ENCODE data around the gene CUTA. TPM values are rescaled to one million over a fixed set of nuclear protein-coding genes. Genes with fewer than 3 reads are reported as not detected.
"Not testable (repeated sequence)": the region's sequence is repeated elsewhere in the genome, so short reads cannot be mapped to it uniquely, and the experiment has no call there.

Gene CUTA
- total RNA-seq, 4 donors from 2014 or later = 109 to 136 (median 123) TPM

GRCh38 chr6:33390173-33390572 is 27.7 kb downstream of the CUTA start:
- Histone ChIP-seq H3K36me3 (no peaks in the 10 kb centered on the region), H3K4me1 (peaks cover 8 to 15% (median 14%) of the 10 kb centered on the region in 4 donors), H3K27ac (replicated peaks in 1 of 4) (peak overlapping the region in 3 of 4 donors; percentile 87 to 90 (median 90)), H3K9me3 (no peaks in the 10 kb centered on the region), H3K27me3 (no peaks in the 10 kb centered on the region), H3K4me3 (no peak overlapping the region)
- intact Hi-C loops (cut with DNase I) = loop anchor here (5.0 to 10.0 kb wide), 3 partner anchors 37 to 185 kb away; partner anchors contain the start of gene ZBTB9
- 90% methylated on average over 2 of the region's 2 CpGs for WGBS
- TF ChIP-seq EP300 (IDR thresholded peaks at IDR 0.05) (no peak), POLR2AphosphoS5 (IDR thresholded peaks at IDR 0.05) (no peak), POLR2A (IDR thresholded peaks at IDR 0.05; ENCODE audit: low read depth) (no peak), CTCF (IDR thresholded peaks at IDR 0.05) (no peak)
- no peak for DNase-seq (ENCODE audit: extremely low spot score)

GRCh38 chr6:33384581-33385020 is 33.3 kb downstream of the CUTA start:
- intact Hi-C loops (cut with DNase I) = no loop called here
- H3K4me1 ChIP-seq = no peaks in the 10 kb centered on the region
- 41% methylated on average over 4 of the region's 4 CpGs for WGBS
- TF ChIP-seq CTCF (IDR thresholded peaks at IDR 0.05) = peak in 2 of 3 experiments; percentile 30 to 43
- no peak for TF ChIP-seq POLR2AphosphoS5 (IDR thresholded peaks at IDR 0.05)
- H3K36me3 ChIP-seq = no peaks in the 10 kb centered on the region
- H3K4me3 ChIP-seq = no peak overlapping the region
- no peaks in the 10 kb centered on the region for H3K27me3 ChIP-seq
- no peak for DNase-seq (ENCODE audit: extremely low spot score)
- H3K9me3 ChIP-seq = no peaks in the 10 kb centered on the region
- H3K27ac ChIP-seq (replicated peaks in 1 of 4) = no peak overlapping the region

GRCh38 chr6:33383427-33384185 is 34.3 kb downstream of the CUTA start:
- H3K9me3 ChIP-seq = no peaks in the 10 kb centered on the region
- no peak for DNase-seq (ENCODE audit: extremely low spot score)
- H3K27me3 ChIP-seq = no peaks in the 10 kb centered on the region
- 87% methylated on average over 9 of the region's 10 CpGs for WGBS
- no peak overlapping the region for H3K4me3 ChIP-seq
- no peaks in the 10 kb centered on the region for H3K4me1 ChIP-seq
- H3K36me3 ChIP-seq = no peaks in the 10 kb centered on the region
- intact Hi-C loops (cut with DNase I) = no loop called here
- no peak overlapping the region for H3K27ac ChIP-seq (replicated peaks in 1 of 4)
- TF ChIP-seq POLR2A (IDR thresholded peaks at IDR 0.05; ENCODE audit: low read depth) = no peak
- TF ChIP-seq POLR2AphosphoS5 (IDR thresholded peaks at IDR 0.05) = no peak
- TF ChIP-seq CTCF (IDR thresholded peaks at IDR 0.05) = no peak
- TF ChIP-seq EP300 (IDR thresholded peaks at IDR 0.05) = no peak

- TF ChIP-seq CTCF (IDR thresholded peaks at IDR 0.05) (no peak), EP300 (IDR thresholded peaks at IDR 0.05) (no peak), POLR2A (IDR thresholded peaks at IDR 0.05; ENCODE audit: low read depth) (no peak), POLR2AphosphoS5 (IDR thresholded peaks at IDR 0.05) (no peak)
- Histone ChIP-seq H3K27me3 (no peaks in the 10 kb centered on the region), H3K9me3 (no peaks in the 10 kb centered on the region), H3K4me1 (peaks cover 4 to 12% (median 6%) of the 10 kb centered on the region in 4 donors), H3K27ac (replicated peaks in 1 of 4) (no peak overlapping the region), H3K4me3 (no peak overlapping the region), H3K36me3 (no peaks in the 10 kb centered on the region)
- WGBS = 98% methylated on average over 2 of the region's 2 CpGs
- no peak for DNase-seq (ENCODE audit: extremely low spot score)
- intact Hi-C loops (cut with DNase I) = no loop called here
These were observed 37.5 kb downstream of the CUTA start for GRCh38 chr6:33380272-33380981.

- WGBS = 92% methylated on average over 10 of the region's 10 CpGs
- H3K36me3 ChIP-seq; H3K9me3 ChIP-seq; DNase-seq (ENCODE audit: extremely low spot score); H3K4me3 ChIP-seq; intact Hi-C loops (cut with DNase I); H3K27me3 ChIP-seq; H3K27ac ChIP-seq (replicated peaks in 1 of 4): not testable (repeated sequence)
- peaks cover 17 to 25% (median 18%) of the 10 kb centered on the region in 4 donors for H3K4me1 ChIP-seq
These were observed 38.7 kb downstream of the CUTA start for GRCh38 chr6:33379184-33379583.

Data from esophagus muscularis mucosa (tissue), 4 donors.